Colonic mucosa (tissue), 4 donors: ENCODE measurements around the gene SCFD2. TPM values are rescaled to one million over a fixed set of nuclear protein-coding genes. Genes with fewer than 3 reads are reported as not detected.
"Not testable (repeated sequence)": the region's sequence is repeated elsewhere in the genome, so short reads cannot be mapped to it uniquely, and the experiment has no call there.

Experiments
- DNase-seq: peaks from one replicate; pipeline ENCODE4 v3.0.0-alpha.2; 2020
- H3K27ac ChIP-seq: fragments of 200-600 bp; one replicate; pipeline ENCODE4 v1.8.0; 2021
- H3K27me3 ChIP-seq: fragments of 200-600 bp; one replicate; pipeline ENCODE4 v1.8.0; 2021
- H3K36me3 ChIP-seq: fragments of 200-600 bp; one replicate; pipeline ENCODE4 v1.8.0; 2021
- H3K4me1 ChIP-seq: fragments of 200-600 bp; one replicate; pipeline ENCODE4 v1.8.0; 2021; ENCODE audit warnings: mild to moderate bottlenecking
- H3K4me3 ChIP-seq: fragments of 200-600 bp; one replicate; pipeline ENCODE4 v1.8.0; 2021
- H3K9ac ChIP-seq, 2 donors: one replicate each; pipeline ENCODE4 v1.7.0; 2013; ENCODE audit warnings: control low read depth in 2 of 2, low read depth in 2 of 2, low read length in 2 of 2
- H3K9me3 ChIP-seq: fragments of 200-600 bp; one replicate; pipeline ENCODE4 v1.8.0; 2021
- CTCF ChIP-seq: fragments of 200-600 bp; IDR thresholded peaks from one replicate; pipeline ENCODE4 v1.8.0; 2022; ENCODE audit warnings: antibody characterized with exemption, mild to moderate bottlenecking
- intact Hi-C: fragments of 100-400 bp; cut with DNase I; formaldehyde crosslinking; loops from one replicate; pipeline ENCODE4 v1.14.1; 2022
- total RNA-seq, 2 donors: library from RNA; stranded (reverse); fragmentation: NEBNext Ultra II Directional in 1 of 2; extraction: Animal tissue kit (Norgen Biotek cat#: 25700) in 1 of 2; gene quantifications; one replicate each; pipeline ENCODE4 v1.2.1, GENCODE V29; 2021
- donor health status: healthy.
- donor health status: DM: no; HTN: no; CAD: no.
- donor health status: DM: no; HTN: no; CAD: no.

The SCFD2 gene
- total RNA-seq, 2 donors from 2014 or later: 11.5 to 29.4 TPM

GRCh38 chr4:52838729-52839586 is 526.9 kb downstream of the SCFD2 start:
- DNase-seq: no peak
- no peak overlapping the region for H3K4me3 ChIP-seq
- intact Hi-C loops: no loop called here
- H3K27me3 ChIP-seq: no peaks in the 10 kb centered on the region
- H3K36me3 ChIP-seq: no peaks in the 10 kb centered on the region
- H3K27ac ChIP-seq: no peak overlapping the region
- TF ChIP-seq CTCF: no peak
- H3K9me3 ChIP-seq: no peaks in the 10 kb centered on the region
- H3K4me1 ChIP-seq: no peaks in the 10 kb centered on the region
- H3K9ac ChIP-seq: no peak overlapping the region

GRCh38 chr4:52837716-52838558 is 527.9 kb downstream of the SCFD2 start:
- no peak for TF ChIP-seq CTCF
- no peak overlapping the region for H3K4me3 ChIP-seq
- no peaks in the 10 kb centered on the region for H3K27me3 ChIP-seq
- H3K36me3 ChIP-seq: no peaks in the 10 kb centered on the region
- no peak for DNase-seq
- no peak overlapping the region for H3K27ac ChIP-seq
- no peaks in the 10 kb centered on the region for H3K9me3 ChIP-seq
- H3K9ac ChIP-seq: no peak overlapping the region
- no peaks in the 10 kb centered on the region for H3K4me1 ChIP-seq
- intact Hi-C loops: no loop called here

GRCh38 chr4:52836678-52837077 is 529.2 kb downstream of the SCFD2 start:
- TF ChIP-seq CTCF: no peak
- intact Hi-C loops: no loop called here

GRCh38 chr4:52836120-52836519 is 529.7 kb downstream of the SCFD2 start:
- DNase-seq: no peak
- H3K36me3 ChIP-seq: no peaks in the 10 kb centered on the region
- intact Hi-C loops: no loop called here
- H3K4me3 ChIP-seq: no peak overlapping the region
- no peaks in the 10 kb centered on the region for H3K4me1 ChIP-seq
- H3K9me3 ChIP-seq: no peaks in the 10 kb centered on the region
- no peak for TF ChIP-seq CTCF
- no peak overlapping the region for H3K27ac ChIP-seq
- no peak overlapping the region for H3K9ac ChIP-seq
- H3K27me3 ChIP-seq: no peaks in the 10 kb centered on the region

More at GRCh38 chr4:52836678-52837077, 529.2 kb downstream of the SCFD2 start:
- Histone ChIP-seq H3K27me3 (no peaks in the 10 kb centered on the region), H3K36me3 (no peaks in the 10 kb centered on the region), H3K27ac (no peak overlapping the region), H3K9me3 (no peaks in the 10 kb centered on the region), H3K9ac (no peak overlapping the region), H3K4me3 (no peak overlapping the region), H3K4me1 (no peaks in the 10 kb centered on the region)
- no peak for DNase-seq

GRCh38 chr4:52834641-52835456 is 531.0 kb downstream of the SCFD2 start:
- H3K27me3 ChIP-seq, H3K4me3 ChIP-seq, H3K36me3 ChIP-seq, H3K9me3 ChIP-seq, H3K4me1 ChIP-seq, intact Hi-C loops, DNase-seq, H3K9ac ChIP-seq, H3K27ac ChIP-seq: not testable (repeated sequence)
